ENCODE results near the gene KDM6B. TPM values are rescaled to one million over a fixed set of nuclear protein-coding genes. Genes with fewer than 3 reads are reported as not detected.

The KDM6B gene
- polyA plus RNA-seq, 4 donors, result 18.4 to 30.7 (median 23.3) TPM

- DNase-seq (ENCODE audit: low read depth in 4 of 4, low spot score in 3 of 4), result no peak
Measured at GRCh38 chr17:7840441-7840840, 6.4 kb downstream of the KDM6B start.

DNA sequence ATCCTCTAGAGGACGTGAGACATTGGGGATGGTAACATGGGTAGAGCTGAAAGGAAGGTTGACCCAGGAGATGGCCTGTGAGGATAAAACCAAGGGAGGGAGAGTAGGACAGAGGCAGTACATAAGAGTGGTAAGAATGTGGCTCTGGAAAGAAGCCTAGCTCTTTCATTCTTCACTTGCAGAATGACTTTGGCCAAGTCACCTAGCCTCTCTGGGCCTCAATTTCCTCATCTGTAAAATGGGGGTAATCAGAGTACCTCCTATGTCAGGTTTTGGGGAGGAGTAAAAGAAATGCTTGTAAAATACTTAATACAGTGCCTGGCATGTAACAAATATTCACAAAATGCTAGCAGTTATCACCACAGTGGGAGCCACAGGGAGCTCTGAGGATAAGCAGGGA is 6.9 kb downstream of the KDM6B start:
- no peak for DNase-seq (ENCODE audit: low read depth in 4 of 4, low spot score in 3 of 4)

- peak in 1 of 4 donors; percentile 29 for DNase-seq (ENCODE audit: low read depth in 4 of 4, low spot score in 3 of 4)
Measured at GRCh38 chr17:7841396-7841914, 7.4 kb downstream of the KDM6B start.

DNA sequence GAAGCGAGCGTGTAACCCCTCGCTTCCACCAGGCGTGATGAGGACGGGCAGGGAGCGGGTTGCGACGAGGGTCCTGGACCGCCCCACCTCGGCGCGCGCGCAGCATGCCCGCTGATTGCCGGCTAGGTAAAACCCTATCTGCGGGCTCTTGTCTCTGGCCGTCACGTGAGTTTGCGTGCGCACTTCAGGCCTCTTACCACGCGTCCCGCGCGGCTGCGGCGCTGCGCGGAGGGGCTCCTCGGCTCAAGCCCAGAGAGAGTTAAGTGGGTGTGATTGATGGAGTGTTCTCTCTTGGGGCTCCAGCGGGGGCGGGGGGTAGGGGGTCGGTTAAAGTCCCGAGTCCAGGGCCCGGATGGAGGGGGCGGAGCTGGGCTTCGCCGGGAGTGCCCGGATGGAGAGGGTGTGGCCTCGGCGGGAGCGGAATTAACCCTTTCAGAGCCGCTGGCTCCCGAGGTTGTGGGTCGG is 7.9 kb downstream of the KDM6B start:
- DNase-seq (ENCODE audit: low read depth in 4 of 4, low spot score in 3 of 4), result peak; percentile 79 to 86 (median 84)

- peak in 1 of 4 donors; percentile 19 for DNase-seq (ENCODE audit: low read depth in 4 of 4, low spot score in 3 of 4)
Measured at GRCh38 chr17:7842380-7843256, 8.6 kb downstream of the KDM6B start.

GRCh38 chr17:7843257-7843535 is 9.2 kb downstream of the KDM6B start:
- DNase-seq (ENCODE audit: low read depth in 4 of 4, low spot score in 3 of 4), result no peak

GRCh38 chr17:7843536-7844291 is 9.7 kb downstream of the KDM6B start:
- DNase-seq (ENCODE audit: low read depth in 4 of 4, low spot score in 3 of 4), result peak in 1 of 4 donors; percentile 65

DNA sequence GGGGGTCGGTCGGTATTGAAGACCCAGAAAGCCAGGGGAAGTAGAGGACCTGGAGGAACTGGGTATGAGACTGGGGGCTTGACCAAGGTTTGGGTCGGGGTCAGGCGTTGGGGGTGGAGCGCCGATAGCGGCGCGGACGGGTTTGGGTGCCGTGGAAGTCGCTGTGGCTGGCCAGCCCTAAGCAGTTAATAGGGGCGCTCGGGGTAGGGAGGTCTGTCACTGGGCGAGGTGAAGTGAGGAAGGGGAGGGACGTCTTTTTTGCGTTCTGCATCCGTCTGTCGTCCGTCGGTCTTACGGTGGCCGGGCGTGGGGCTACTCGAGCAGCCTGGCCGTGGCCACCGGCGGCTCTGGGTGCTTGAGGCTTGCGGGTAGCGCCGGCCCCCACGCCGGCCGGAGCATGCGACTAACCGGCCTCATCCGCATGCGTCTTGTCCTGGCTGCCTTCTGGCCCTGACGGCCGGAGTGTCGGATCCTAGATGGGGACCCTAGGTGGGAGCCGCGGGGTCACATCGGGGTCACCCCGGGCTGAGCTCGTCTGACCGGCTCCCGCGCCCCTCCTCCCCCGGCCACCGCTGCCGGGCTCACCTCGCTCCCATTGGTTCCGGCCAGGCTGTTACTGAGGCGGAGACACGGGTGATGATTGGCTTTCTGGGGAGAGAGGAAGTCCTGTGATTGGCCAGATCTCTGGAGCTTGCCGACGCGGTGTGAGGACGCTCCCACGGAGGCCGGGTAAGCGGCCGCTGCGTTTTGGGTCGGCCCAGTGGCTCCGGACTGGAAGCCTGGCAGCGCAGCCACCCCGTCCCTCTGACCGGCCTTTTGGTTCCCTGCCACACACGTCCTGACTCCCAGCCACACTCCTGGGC is 10.5 kb downstream of the KDM6B start:
- DNase-seq (ENCODE audit: low read depth in 4 of 4, low spot score in 3 of 4), result peak; percentile 76 to 91 (median 82)

GRCh38 chr17:7845359-7846062 is 11.5 kb downstream of the KDM6B start:
- DNase-seq (ENCODE audit: low read depth in 4 of 4, low spot score in 3 of 4), result no peak

- no peak for DNase-seq (ENCODE audit: low read depth in 4 of 4, low spot score in 3 of 4)
Measured at GRCh38 chr17:7846063-7846735, 12.2 kb downstream of the KDM6B start.

GRCh38 chr17:7846765-7847661 is 13.0 kb downstream of the KDM6B start:
- no peak for DNase-seq (ENCODE audit: low read depth in 4 of 4, low spot score in 3 of 4)

DNA sequence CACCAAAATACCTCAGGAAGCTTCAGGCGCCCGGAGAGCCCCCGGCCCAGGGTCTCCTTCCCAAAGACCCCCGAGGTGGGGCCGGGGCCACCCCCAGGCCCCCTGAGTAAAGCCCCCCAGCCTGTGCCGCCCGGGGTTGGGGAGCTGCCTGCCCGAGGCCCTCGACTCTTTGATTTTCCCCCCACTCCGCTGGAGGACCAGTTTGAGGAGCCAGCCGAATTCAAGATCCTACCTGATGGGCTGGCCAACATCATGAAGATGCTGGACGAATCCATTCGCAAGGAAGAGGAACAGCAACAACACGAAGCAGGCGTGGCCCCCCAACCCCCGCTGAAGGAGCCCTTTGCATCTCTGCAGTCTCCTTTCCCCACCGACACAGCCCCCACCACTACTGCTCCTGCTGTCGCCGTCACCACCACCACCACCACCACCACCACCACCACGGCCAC is 14.1 kb downstream of the KDM6B start:
- no peak for DNase-seq (ENCODE audit: low read depth in 4 of 4, low spot score in 3 of 4)

GRCh38 chr17:7848739-7849129 is 14.7 kb downstream of the KDM6B start:
- DNase-seq (ENCODE audit: low read depth in 4 of 4, low spot score in 3 of 4), result no peak

DNA sequence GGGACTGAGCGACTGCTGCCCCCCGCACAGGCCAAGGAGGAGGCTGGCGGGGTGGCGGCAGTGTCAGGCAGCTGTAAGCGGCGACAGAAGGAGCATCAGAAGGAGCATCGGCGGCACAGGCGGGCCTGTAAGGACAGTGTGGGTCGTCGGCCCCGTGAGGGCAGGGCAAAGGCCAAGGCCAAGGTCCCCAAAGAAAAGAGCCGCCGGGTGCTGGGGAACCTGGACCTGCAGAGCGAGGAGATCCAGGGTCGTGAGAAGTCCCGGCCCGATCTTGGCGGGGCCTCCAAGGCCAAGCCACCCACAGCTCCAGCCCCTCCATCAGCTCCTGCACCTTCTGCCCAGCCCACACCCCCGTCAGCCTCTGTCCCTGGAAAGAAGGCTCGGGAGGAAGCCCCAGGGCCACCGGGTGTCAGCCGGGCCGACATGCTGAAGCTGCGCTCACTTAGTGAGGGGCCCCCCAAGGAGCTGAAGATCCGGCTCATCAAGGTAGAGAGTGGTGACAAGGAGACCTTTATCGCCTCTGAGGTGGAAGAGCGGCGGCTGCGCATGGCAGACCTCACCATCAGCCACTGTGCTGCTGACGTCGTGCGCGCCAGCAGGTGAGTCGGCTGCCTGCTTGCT is 15.2 kb downstream of the KDM6B start:
- DNase-seq (ENCODE audit: low read depth in 4 of 4, low spot score in 3 of 4), result no peak

GRCh38 chr17:7849751-7850504 is 15.9 kb downstream of the KDM6B start:
- no peak for DNase-seq (ENCODE audit: low read depth in 4 of 4, low spot score in 3 of 4)

- DNase-seq (ENCODE audit: low read depth in 4 of 4, low spot score in 3 of 4), result no peak
Measured at GRCh38 chr17:7850701-7851437, 16.9 kb downstream of the KDM6B start.

Measured in left renal pelvis (tissue), 4 donors.